GM21529 (cell line): ENCODE measurements around the gene SAP130.

Experiments
- ATAC-seq: cut with Tn5 transposase; IDR thresholded peaks from one replicate; pipeline ENCODE4 v1.9.1; 2021; ENCODE audit not compliant: unreplicated experiment

SAP130 gene

DNA sequence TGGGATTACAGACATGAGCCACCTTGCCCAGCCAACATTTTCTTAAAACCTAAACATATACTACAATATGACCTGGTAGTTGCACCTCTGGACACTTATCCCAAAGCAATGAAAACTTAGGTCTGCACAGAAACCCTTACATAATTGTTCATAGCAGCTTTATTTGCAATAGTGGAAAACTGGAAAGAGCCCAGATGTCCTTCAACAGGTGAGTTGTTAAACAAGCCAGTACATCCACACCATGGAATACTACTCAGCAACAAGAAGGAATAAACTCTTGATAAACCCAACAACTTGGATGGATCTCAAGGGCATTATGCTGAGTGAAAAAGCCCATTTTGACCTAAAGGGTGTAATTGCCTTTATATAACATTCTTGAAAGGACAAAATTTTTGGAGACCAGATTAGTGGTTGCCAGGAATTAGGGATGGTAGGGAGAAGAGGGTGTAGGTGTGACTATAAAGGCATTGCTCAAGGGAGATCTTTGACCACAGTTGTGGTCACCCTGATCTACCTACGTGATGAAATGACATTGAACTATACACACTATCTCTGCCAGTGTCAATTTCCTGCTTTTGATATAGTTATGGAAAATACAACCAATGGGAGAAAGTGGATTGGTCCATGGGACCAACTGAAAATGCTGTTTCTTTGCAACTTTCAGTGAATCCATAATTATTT, 130.2 kb downstream of the SAP130 start:
- ATAC-seq = no peak

DNA sequence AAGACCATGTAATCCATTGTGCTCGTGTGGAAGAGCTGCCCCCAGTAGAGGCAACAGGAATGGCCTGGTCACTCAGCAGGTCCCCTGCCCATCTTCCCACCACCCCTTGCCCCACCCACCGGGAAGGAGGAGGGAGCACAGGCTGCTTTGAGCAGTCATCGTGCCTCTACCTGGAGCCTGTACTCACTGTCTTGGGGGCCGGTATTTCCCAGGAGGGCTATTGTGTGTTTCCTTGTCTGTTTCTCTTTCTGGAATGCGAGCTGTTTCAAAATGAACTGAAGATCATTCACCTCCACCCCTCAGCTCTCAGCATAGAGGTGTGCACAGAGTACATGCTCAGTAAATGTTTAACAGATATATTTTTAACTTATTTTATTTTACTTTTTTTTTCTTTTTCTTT, 134.4 kb downstream of the SAP130 start:
- ATAC-seq = no peak

DNA sequence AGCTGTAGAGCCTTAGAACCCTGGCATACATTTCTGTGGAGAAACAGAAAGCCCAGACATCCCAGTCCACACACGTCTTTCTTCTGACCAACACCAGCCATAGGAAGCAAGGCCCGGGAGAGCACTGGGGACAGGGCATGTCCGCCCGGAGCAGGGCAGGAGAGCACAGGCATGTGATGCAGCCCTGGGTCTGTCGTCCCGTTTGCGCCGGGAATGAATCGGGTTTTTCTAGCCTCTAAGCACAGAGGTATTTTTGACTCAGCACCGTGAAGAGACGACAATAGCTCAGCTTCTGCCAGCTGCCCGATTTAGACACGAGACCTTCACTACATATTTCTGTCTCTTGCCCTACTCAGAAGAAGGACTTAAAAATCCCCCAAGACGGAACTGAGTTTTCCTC, 134.8 kb downstream of the SAP130 start:
- no peak for ATAC-seq

DNA sequence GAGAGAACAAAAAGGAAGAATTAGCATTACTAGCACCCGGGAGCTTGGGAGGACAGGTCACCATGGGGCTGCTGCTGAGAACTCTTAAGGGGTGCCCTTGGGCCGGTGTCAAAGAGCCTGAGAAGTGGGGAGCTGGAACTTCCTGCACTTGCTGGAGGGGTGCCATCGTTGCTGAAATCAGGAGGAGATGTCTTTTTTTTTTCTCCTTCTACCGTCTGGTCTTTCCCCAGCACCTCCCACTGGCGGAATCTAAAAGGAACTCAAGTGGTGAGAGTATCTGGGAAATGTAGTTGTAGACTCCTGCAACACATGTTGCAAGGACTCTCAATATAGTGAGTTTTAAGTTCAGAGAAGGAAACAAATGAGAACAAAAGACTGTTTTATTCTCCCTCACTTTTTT, 136.0 kb downstream of the SAP130 start:
- ATAC-seq = no peak
